ENCODE data around the gene SLC13A4.

Gene SLC13A4

GRCh38 chr7:135683609-135684008 lies 44.4 kb downstream of the SLC13A4 start:
- no peaks in the 10 kb centered on the region for H3K4me1 ChIP-seq (ENCODE audit: control insufficient read depth, insufficient read depth, low read length)
- H3K9me3 ChIP-seq (ENCODE audit: control insufficient read depth, insufficient read depth, low read depth, low read length), result no peaks in the 10 kb centered on the region
- no peak for TF ChIP-seq KLF1 (tag by site-specific recombination; IDR thresholded peaks at IDR 0.05)
- TF ChIP-seq ZBTB44 (tag by site-specific recombination; IDR thresholded peaks at IDR 0.05), result no peak
- TF ChIP-seq ZNF404 (tag by site-specific recombination; IDR thresholded peaks at IDR 0.05), result no peak
- no peak for TF ChIP-seq ZNF423 (tag by site-specific recombination; IDR thresholded peaks at IDR 0.05)
- no peak for TF ChIP-seq ZNF596 (tag by site-specific recombination; IDR thresholded peaks at IDR 0.05)
- no peak for TF ChIP-seq SALL2 (tag by site-specific recombination; IDR thresholded peaks at IDR 0.05; ENCODE audit: borderline replicate concordance)
- TF ChIP-seq ZNF704 (tag by site-specific recombination; IDR thresholded peaks at IDR 0.05), result no peak
- no peak for TF ChIP-seq KLF7 (tag by site-specific recombination; IDR thresholded peaks at IDR 0.05; ENCODE audit: borderline replicate concordance)
- no peak for TF ChIP-seq SP7 (tag by site-specific recombination; IDR thresholded peaks at IDR 0.05)
- TF ChIP-seq SETDB1 (IDR thresholded peaks at IDR 0.05; ENCODE audit: insufficient read length, low read length), result no peak
- TF ChIP-seq TRIM28 (IDR thresholded peaks at IDR 0.05; ENCODE audit: borderline replicate concordance, low read length), result no peak
- TF ChIP-seq BCL6B (tag by site-specific recombination; IDR thresholded peaks at IDR 0.05), result no peak
- no peak for TF ChIP-seq ZNF184 (tag by site-specific recombination; IDR thresholded peaks at IDR 0.05)
- TF ChIP-seq ZNF266 (tag by site-specific recombination; IDR thresholded peaks at IDR 0.05; ENCODE audit: low read depth), result no peak
- TF ChIP-seq ZNF280D (tag by site-specific recombination; IDR thresholded peaks at IDR 0.05), result no peak
- no peak for TF ChIP-seq ZNF530 (tag by site-specific recombination; IDR thresholded peaks at IDR 0.05; ENCODE audit: low read depth)
- TF ChIP-seq ZNF121 (tag by site-specific recombination; IDR thresholded peaks at IDR 0.05), result no peak
- TF ChIP-seq SP2 (tag by site-specific recombination; IDR thresholded peaks at IDR 0.05), result no peak
- no peak overlapping the region for H3K27ac ChIP-seq (ENCODE audit: extremely low read depth, low read depth, low read length)
- ChIA-PET POLR2A (no interaction called here), CTCF (interaction anchor here (0.6 kb wide), 1 partner anchor 41 kb away, joined by 3 read pairs; no protein-coding TSS in a partner anchor)
- no peak overlapping the region for H3K4me3 ChIP-seq (ENCODE audit: low read depth, low read length)
- H3K36me3 ChIP-seq (ENCODE audit: control insufficient read depth in 2 of 2, insufficient read depth in 1 of 2, low read length in 2 of 2), result peaks cover 0 to 72% of the 10 kb centered on the region in 2 experiments; a peak in 1 of 3 replicates

- 0 out of 2 replicates have a peak, but pooled peaks have one; percentile 12 for TF ChIP-seq EGR2 (tag by site-specific recombination; IDR thresholded peaks at IDR 0.05; ENCODE audit: low read depth)
- no peak for TF ChIP-seq HOXC10 (CRISPR knock-in tag; IDR thresholded peaks at IDR 0.05)
- no peak for TF ChIP-seq REPIN1 (tag by site-specific recombination; IDR thresholded peaks at IDR 0.05; ENCODE audit: low read depth)
- no peak for TF ChIP-seq IKZF3 (tag by site-specific recombination; IDR thresholded peaks at IDR 0.05)
- no peak overlapping the region for H3K27ac ChIP-seq (ENCODE audit: extremely low read depth, low read depth, low read length)
- CTCF ChIA-PET, result interaction anchor here (0.6 to 2.4 kb wide), 4 partner anchors 9 to 360 kb away, joined by 3 to 19 read pairs (median 4); no protein-coding TSS in a partner anchor
- no peaks in the 10 kb centered on the region for H3K4me1 ChIP-seq (ENCODE audit: control insufficient read depth, insufficient read depth, low read length)
- no peaks in the 10 kb centered on the region for H3K9me3 ChIP-seq (ENCODE audit: control insufficient read depth, insufficient read depth, low read depth, low read length)
- H3K4me3 ChIP-seq (ENCODE audit: low read depth, low read length), result no peak overlapping the region
- peaks cover 0 to 74% of the 10 kb centered on the region in 2 experiments; a peak in 1 of 3 replicates for H3K36me3 ChIP-seq (ENCODE audit: control insufficient read depth in 2 of 2, insufficient read depth in 1 of 2, low read length in 2 of 2)
- POLR2A ChIA-PET, result interaction anchor here (1.0 kb wide), 1 partner anchor 10 kb away, joined by 3 read pairs; no protein-coding TSS in a partner anchor
Observed at GRCh38 chr7:135682191-135682590, 45.8 kb downstream of the SLC13A4 start.
